NK-92 (cell line): ENCODE measurements around the gene FAM118A.
A peak's percentile ranks its signal among the peaks of the same experiment; 100 is the strongest.
"Not testable (repeated sequence)": the region's sequence is repeated elsewhere in the genome, so short reads cannot be mapped to it uniquely, and the experiment has no call there.

ENCODE experiments used
- DNase-seq: peaks from one replicate; lab custom pipeline; 2025; ENCODE audit not compliant: unreplicated experiment; lab: John Stamatoyannopoulos, UW

Gene FAM118A

DNA sequence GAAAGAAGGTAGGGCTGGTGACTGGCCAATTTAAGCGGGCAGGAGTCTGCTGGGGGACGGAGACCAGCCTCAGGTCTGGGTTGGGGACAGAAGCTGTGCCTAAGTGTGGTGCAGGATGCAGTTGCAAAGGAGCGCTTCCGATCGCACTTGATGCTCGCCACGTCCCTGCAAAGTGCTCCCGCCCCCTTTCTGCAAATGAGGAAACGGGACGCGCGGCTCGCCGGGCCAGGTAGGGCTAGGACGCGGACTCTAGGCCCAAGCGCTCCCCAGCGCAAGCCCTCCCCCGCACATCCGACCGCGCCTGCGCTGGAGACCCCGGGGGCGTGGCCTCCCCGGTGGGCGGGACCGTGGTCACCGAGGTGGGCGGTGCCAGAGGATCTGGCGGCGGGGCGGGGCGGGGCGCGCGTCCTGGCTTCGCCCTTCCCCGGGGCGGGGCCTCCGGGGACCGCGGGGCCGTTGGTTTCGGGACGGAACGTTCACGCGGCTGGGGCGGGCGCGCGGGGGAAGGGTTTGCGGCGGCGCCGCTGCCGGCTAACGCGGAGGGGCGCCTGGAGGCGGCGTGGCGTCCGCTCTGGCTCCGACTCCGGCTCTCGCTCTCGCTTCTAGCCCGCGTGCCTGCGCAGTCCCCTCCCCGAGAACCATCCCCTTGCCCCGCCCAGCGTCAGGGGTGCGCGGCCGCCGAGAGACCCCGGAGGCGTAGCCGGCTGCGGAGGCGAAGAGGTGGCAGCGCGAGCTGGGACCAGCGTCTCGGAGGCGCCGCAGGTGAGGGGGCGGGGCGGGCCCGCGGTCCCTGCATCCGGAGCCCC, at the start of gene FAM118A:
Gene FAM118A (plus strand): TSS at position 513 of the 806 bp plus-strand sequence. CDS start 12,446 bp downstream, outside the sequence.
- peak; percentile 42 for DNase-seq

DNA sequence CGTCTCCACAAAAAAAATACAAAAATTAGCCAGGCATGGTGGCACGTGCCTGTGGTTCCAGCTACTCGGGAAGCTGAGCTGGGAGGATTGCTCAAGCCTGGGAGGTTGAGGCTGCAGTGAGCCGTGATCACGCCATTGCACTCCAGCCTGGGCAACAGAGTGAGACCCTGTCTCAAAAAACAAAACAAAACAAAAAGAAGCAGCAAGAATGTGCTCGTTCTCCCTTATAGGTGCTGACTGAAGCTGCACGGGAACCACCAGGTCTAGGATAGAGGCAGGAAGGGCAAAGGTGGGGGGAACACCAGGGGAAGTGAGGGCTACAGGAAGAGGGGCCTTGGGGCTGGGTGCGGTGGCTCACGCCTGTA, 49.4 kb upstream of the FAM118A start:
- not testable (repeated sequence) for DNase-seq

DNA sequence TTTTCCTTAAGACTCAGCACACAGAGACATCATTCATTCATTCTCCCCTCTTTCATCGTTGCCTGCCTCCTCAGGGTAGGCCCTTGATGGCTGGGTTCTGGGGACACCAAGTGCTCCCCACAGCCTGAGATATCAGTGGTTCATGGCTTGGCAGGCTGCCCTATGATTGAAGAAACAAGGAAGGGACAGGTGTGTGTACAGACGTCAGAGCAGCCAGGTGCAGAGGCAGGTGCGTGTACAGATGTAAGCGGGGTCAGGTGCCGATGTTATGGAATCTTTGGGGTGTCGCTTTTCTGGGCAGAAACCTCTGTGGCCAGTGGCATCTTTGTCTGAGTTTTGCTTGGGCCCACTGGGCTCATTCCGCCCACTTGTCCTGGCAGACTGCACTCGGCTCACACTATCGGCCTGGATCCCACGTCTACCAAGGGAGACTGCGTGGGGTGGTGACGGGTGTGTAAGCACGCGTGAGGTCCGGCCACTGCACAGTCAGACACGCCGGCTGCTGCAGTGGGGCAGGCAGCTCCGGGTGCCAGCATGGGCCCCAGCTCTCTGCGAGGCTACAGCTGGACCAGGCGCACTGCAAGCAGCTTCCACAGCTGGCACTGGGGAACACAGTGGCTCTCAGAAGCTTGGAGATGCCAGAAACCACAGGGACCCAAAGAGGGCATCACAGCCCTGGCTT, 48.2 kb upstream of the FAM118A start:
- no peak for DNase-seq

DNA sequence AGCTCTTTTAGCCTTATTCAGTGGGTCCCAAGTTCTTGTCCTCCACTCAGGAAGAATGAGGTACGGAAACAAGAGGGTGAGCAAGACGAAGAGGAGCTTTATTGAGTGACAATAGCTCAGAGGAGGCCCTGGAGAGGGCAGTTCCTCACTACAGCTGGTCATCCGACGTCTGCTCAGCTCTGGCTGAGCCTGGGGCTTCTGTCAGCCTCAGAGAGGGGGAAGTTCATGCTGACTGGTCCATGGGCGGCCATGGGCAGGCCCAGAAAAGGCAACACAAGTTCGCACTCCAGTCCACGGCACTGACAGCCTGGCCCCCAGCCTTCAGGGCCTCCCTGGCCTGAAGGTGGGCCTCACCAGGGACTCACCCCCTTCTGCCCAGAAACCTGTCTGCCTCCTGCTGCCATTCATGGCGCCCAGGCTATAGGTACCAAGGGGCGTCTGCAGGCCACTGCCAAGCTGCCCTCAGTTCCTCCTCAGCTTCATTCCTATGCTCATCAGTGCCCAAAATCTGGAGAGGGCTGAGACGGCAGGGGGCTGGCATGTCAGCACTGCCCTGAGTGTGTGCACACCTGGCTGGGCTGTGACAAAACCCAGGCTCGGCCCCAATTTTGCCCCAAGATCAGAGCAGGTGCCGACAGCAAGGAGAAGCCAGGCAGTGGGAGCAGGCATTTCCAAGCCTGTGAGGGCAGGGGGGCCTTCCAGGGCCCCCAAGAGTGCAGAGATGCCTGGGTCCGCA, 47.4 kb upstream of the FAM118A start:
- DNase-seq = no peak

DNA sequence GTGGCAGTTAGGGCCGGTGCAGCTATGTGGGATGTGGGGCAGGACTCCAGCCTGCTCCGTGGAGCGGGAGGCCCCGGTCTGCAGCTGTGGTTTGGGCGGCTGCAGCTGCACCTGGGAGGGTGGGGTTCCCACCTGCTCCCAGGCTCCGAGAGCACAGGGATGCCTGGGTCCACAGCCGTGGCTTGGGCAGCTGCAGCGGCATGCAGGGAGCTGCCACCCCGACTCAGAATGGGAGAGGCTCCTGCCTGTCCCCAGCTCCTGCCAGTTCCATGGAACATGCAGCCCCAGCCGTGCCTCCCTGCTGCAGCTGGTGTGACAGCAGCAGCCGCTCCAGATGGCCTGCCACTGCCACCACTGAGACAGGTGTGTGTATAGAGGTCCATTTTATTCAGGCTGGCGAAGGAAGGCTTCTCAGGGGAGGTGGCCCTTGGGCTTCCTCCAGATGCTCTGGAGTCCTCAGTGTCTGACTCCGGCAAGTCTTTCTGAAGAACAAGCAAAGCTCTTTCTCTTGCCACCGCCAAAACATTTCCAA, 46.7 kb upstream of the FAM118A start:
- no peak for DNase-seq

DNA sequence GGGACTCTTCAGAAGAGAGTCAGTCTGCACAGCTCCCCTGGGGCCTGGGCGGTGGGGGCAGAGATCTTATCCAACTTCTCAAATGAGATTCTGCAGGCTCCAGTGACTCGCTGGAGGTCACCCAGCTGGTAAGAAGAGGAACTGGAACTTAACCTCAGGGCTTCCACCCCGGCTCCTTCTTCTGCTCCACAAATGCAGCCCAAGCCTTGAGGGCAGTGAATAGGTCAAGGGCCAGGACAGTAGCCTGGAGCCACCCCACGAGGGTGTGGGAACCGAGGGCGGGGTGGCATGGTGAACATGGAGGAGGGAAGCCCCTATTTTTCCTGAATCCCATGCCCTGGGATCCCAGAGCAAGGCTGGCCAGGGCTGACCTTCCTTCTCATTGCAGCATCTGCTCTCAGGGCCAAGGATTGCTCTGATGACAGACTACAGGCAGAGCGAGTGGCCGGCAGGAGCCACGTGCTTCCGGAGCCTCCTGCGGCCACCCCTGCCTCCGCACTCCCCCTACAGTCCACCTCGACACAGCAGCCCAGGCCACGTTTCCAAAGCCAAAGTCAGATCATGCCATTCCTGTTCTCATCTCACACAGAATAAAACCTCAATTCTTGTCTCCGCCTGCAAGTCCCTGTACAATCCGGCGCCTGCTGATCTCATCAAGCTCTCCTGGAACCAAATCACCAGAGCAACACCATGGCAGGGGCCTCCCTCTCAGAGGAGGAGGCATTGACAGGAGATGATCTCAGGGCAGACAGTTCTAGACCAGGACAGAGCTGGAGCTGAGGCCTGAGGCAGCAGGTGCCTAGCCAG, 46.1 kb upstream of the FAM118A start:
- no peak for DNase-seq

DNA sequence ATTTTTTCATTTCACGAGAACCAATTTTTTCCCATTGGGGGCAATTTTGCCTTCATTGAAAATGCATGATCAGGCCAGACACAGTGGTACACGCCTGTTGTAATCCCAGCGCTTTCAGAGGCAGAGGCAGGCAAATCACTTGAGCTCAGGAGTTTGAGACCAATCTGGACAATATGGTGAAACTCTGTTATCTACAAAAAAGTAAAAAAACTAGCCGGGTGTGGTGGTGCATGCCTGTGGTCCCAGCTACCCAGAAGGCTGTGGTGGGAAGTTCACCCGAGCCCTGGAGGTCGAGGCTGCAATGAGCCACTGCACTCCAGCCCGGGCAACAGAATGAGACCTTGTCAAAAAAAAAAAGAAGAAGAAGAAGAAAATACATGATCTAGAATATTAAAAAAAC, 44.2 kb upstream of the FAM118A start:
- DNase-seq = no peak

DNA sequence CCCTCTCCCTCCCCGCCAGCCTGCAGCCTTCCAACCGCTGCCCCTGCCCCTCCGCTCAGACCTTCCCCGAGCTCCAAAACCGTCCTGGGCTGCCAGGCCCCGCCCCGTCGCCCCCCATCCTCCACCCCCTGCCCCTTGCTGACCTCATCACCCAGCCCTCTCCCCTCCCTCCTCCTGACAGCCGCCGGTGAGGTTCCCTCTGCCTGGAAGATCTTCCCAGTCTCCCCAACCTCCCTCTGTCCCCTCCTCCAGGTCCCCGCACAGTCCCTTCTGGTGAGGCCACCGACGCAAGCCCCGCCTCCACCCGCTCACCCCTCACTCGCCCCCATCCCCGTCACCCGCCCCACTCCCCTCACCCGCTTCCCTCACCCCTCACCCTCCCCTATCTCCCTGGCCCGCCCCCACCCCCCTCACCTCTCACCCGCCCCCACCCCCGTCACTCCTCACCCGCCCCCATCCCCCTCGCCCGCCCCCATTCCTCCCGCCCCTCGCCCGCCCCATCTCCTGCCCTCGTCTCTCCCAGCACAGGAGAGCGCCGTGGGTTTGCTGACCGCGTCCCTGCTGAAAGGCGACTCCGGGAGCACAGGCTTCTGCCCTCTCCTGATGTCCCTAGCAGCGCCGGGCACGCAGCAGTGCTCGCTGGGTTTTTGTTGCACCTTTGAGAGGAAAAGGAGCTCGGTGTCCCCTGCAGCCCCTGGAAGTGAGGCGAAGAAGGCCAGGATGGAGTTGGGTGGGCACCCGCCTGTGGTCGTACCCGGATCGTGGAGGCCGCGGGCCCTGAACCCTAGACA, 41.4 kb upstream of the FAM118A start:
- no peak for DNase-seq

DNA sequence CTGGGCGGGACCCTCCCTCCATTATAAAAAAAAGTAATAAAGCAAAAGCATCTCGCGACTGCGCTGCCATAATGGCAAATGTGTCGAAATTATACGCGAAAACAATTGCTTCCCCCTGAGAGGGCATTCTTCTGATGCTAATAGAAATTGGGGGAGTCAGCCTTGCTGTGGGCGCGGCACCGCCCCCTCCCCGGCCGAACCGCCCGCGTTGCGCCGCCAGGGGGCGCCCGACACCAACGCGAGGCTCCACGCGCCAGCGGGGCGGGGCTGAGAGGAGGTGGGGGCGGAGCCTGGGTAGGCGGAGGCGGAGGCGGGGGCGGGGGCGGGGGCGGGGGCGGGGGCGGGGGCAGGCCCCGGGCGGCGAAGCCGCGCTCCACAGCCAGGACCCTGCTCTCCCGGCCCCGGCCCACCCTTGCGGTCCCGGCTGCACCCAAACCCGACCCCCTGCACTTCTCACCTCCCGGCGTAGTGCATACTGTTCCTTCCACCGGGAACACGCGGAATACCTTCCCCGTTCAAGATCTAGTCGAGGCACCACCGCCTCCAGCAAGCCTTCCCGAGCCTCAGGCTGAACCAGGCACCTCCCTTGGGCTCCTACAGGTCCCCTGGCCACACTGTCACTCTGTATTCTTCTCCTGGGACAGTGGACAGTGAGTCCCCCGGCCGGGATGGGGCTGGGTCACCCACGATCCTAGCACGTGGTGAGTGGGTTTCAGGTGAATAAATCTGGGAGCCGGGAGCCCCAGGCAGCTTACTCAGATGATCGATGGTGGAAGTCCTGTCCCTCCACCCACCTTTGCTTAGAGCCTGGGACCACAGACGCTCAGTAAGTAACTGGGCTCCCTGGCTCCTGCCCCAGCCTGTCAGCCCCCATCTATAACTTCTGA, 40.5 kb upstream of the FAM118A start:
- DNase-seq = no peak

DNA sequence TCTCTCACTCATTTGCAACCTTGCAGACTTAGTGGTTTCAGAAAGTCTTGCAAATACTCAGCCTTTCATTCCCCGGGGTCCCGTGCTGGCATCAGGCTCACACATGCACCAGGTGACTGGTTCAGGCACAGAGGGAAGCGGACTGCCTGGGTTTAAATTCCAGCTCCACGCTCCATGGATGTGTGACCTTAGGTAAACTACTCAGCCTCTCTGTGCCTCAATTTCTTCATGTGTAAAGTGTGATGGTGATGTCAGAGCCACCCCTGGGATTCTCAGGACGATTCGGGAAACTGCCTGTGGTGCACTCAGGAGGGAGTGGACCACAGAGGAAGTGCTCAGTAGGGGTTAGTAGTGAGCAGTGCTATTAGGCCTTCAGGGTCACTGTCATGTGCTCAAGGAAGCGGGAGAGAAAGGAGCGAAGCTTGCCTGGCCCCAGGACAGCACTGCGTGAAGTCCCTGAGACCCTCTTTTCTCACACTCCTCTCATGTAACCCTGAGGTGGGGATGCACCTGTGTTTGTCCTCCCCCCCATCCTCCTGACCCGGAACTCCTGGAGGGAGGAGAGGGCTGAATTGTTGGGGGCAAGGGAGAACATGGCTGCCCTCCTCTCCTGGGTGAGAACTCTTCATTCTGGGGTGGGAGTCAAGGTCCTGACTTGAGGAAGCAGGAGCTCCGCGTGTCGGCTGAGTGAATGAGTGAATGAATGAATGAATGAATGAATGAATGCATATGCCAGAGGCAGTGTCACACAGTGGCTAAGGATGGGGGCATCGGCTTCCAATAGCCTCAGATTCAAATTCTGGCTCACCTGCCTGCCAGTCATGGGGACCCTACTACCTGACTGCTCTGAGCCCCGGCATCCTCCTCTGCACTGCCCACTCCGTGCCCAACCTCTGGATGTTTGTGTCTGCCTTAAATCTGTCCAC, 39.4 kb upstream of the FAM118A start:
- DNase-seq = no peak

DNA sequence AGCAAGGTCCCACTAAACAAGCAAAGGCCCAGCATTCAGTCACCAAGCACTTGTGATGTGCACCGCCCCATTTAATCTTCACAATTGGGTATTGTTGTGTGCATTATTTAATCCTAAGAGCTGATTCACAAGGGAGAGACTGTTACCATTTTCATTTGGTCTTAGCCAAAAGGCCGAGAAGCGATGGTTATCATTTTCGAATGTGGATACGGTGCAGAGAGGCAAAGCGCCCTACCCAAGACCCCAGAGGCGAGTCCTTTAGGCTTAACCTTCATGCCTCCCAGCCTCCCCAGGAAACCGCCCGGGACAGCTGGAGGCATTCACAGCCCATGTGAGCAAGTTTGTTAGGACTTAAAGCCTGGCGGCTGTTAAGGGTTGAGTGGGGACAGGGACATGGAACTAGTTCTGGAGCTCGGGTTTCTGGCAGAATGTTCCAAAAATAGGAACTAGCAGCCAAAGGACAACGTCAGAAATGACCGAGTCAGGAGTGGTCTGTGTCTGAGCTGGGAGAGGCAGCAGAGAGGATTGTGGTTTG, 38.0 kb upstream of the FAM118A start:
- no peak for DNase-seq

DNA sequence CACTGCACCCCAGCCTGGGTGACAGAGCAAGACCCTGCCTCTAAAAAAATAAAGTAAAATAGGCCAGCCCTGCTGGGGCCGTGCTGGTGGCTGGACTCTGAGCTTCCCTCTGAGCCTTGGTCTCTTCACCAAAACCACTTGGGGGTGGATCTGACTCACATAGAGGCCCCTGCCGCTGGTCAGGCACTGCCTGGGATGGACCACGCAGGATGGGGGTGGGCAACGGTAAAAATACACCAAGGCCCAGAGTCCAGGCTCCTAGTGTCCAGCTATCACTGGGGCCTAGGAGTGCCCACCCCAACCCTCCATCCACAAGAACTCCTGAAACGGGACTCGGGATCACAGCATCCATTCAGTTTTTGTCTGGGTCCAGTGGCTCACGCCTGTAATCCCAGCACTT, 37.2 kb upstream of the FAM118A start:
- no peak for DNase-seq

DNA sequence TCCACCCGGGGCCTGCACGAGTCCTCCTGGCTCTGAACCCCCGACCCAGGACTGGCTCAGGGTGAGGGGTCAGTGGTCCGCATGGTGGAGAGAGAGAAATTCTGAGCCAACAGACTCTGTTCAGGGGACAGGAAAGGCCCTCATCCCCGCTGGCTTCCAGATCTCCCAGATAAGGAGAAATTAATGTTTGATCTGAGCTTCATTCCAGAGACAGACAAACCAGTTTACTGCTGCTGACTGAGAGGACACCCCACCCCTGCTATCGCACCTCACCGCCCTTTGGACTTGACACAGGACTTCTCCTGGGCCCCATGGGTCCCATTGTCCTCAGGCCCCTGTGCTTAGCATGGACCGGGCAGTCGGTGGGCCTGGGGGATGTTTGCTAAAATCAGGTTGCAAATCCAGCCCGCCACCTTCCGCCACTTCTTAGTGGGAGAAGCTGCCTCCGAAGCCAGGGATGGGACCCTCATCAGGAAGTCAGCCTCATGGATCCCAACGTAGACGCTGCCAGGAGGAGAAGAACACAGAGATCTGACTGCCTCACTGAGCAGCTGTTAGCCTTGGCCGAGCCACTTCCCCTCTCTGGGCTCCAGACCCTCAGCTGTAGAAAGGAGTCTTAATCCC, 36.2 kb upstream of the FAM118A start:
- DNase-seq = no peak

DNA sequence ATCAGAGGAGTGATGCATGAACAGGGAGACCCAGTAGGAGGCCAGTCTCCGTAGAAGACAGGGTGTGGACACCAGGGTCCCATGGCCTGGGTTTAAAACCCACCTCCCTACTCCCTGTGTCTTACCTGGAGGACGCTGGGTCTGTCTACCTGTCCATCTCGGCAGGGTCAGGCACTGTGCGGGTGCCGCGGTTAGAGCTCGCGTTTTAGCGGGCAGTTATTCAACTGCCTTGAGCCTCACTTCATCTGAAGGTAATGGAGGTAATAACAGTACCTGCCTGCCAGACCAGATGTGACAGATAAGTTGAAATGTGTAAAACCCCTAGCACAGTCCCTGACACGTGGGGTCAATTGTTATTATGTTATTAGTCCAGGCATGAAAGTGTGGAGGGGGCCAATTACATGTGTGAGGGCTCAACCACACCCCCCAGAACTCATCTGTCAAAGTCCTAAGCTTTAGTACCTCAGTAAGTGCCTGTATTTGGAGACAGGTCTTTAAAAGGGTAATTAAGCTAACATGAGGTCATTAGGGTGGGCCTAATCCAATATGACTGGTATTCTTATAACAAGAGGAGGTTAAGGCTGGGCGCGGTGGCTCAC, 33.1 kb upstream of the FAM118A start:
- DNase-seq = no peak

DNA sequence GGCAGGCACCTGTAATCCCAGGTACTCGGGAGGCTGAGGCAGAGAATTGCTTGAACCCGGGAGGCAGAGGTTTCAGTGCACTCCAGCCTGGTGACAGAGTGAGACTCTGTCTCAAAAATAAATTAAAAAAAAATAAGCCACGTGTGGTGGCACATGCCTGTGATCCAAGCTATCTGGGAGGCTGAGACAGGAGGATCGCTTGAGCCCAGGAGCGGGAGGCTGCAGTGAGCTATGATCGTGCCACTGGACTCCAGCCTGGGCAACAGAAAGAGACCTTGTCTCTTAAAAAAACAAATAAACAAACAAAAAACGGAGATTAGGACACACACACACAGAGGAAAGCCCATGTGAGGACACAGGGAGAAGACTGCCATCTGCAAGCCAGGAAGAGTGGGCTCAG, 32.0 kb upstream of the FAM118A start:
- not testable (repeated sequence) for DNase-seq

DNA sequence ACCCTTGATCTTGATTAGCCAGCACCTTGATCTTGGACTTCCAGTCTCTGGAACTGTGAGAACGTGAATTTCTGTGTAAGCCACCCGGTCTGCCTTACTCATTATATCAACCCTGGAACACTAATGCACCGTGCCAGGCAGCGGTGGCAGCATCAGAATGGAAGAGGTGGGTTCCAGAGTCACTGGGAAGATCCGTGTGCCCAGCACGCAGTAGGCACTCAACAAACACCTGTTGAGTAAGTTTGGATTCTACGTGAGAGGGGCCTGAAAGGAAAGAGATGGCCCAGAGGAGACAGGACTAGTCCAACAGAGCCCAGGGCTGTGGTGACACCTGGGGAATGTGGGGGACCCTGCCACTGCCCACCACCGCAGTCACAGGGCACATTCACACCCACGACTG, 31.6 kb upstream of the FAM118A start:
- DNase-seq = no peak

DNA sequence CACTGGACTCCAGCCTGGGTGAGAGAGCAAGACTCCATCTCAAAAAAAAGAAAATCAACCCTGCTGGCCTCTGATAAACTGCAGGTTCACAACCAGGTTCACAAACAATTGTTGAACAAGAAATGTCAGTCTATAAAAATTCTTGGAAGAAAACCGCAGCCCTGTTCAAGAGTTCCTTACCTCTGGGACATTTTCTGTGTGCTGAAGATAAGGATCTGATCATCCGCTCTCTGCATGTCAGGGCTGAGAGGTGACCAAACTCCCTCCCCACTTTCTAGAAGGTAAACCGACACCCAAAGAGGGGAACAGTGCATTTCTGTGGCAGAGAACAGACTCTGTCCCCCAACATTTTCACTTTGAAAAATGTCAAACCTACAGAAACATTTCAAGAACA, 29.1 kb upstream of the FAM118A start:
- DNase-seq = no peak
